GM12875 (cell line): ENCODE results near the gene MBNL1.

Experiments used
- H3K4me3 ChIP-seq: one replicate; pipeline ENCODE4 v1.5.1; 2011; ENCODE audit warnings: low read depth, low read length, control low read depth
- CTCF ChIP-seq: IDR thresholded peaks from 2 replicates; pipeline ENCODE4 v1.5.1; 2011; ENCODE audit warnings: low read depth, mild to moderate bottlenecking, control low read depth, inconsistent platforms, low read length, moderate library complexity, borderline replicate concordance; ENCODE audit not compliant: insufficient read depth

MBNL1 gene

GRCh38 chr3:152398495-152398894 lies 129.8 kb downstream of the MBNL1 start:
- TF ChIP-seq CTCF, result no peak

GRCh38 chr3:152399374-152399773 lies 130.6 kb downstream of the MBNL1 start:
- H3K4me3 ChIP-seq, result no peak overlapping the region
- no peak for TF ChIP-seq CTCF

More at GRCh38 chr3:152398495-152398894, 129.8 kb downstream of the MBNL1 start:
- H3K4me3 ChIP-seq, result no peak overlapping the region

- no peak for TF ChIP-seq CTCF
- H3K4me3 ChIP-seq, result no peak overlapping the region
These were observed 132.2 kb downstream of the MBNL1 start for GRCh38 chr3:152400887-152401286.

GRCh38 chr3:152402695-152403451 lies 134.1 kb downstream of the MBNL1 start:
- TF ChIP-seq CTCF, result no peak
- H3K4me3 ChIP-seq, result no peak overlapping the region

GRCh38 chr3:152403632-152404066 lies 134.9 kb downstream of the MBNL1 start:
- TF ChIP-seq CTCF, result no peak
- H3K4me3 ChIP-seq, result no peak overlapping the region

- TF ChIP-seq CTCF, result no peak
- no peak overlapping the region for H3K4me3 ChIP-seq
These were observed 136.2 kb downstream of the MBNL1 start for GRCh38 chr3:152404976-152405375.
